ENCODE results near the gene CHRNA1. TPM values are rescaled to one million over a fixed set of nuclear protein-coding genes. Genes with fewer than 3 reads are reported as not detected.

Gene CHRNA1
- polyA plus RNA-seq (2012; rRNA removed): 0.02 and 0.08 TPM in 2 replicates
- polyA plus RNA-seq (2012; cell fraction: cytosol; rRNA removed): 0.05 and 0.09 TPM in 2 replicates
- polyA plus RNA-seq (2012; cell fraction: nucleus; rRNA removed): 0.15 and 0.21 TPM in 2 replicates

DNA sequence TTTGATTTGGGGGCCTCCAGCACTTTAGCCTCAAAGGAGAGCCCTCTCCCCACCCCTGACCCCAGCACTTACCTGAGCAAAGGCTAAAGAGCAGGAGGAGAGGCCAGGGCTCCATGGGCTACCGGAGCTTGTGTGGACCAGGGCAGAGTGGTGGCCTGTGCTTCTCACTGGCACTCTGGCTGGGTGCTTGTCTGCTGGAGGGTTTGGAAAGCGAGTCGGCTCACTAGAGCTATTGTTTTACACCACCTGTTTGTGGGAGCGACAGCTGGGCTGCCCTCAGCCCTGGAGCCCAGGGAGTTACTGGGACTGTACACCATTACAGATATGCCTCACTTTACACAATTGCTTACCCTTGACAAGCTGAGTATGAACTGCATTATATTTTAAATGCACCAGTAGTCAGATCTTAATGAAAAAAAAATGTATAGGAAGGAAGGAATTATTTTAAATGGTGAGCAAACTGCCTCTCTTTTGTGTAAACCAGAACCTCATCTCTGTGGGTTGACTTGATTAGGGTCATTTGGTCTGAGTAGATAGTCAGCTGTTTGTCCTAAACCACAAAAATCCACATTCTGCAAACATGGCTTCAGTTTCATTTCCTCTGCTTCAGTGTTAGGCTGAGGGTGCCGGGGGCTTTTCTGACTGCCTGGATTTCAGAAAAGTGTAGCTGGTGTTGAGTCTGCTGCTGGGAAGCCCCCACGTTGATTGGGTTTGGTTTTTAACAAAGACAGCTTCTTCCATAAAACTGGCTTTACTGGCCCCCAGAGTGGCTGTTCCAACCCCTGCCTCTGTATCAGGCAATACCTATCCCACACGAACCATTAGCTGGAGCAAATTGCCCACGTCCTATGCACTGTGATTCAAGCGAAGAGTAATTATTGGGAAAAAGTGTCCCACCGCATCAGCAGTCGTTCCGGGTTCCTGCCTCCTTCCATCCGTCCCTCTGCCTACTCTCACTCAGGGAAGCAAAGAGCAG, at the start of gene CHRNA1:
CHRNA1 (minus strand) TSS at position 193 of the 976 bp plus-strand sequence; CDS start at position 115, 78 bp downstream.
- CTCF ChIA-PET: interaction anchor here (0.7 to 4.4 kb wide), 10 partner anchors 11 to 241 kb away, joined by 3 to 40 read pairs (median 4); partner anchors contain the start of gene CHN1
- H3K4me3 ChIP-seq (ENCODE audit: low read depth in 2 of 2, low read length in 1 of 2): no peak within 1 kb of the TSS
- H3K9me3 ChIP-seq: no peaks in the 10 kb centered on the region
- no peaks in the 10 kb centered on the region for H3K27me3 ChIP-seq (ENCODE audit: insufficient read depth)
- H3K9me2 ChIP-seq: no peaks in the 10 kb centered on the region
- H3K27ac ChIP-seq (ENCODE audit: low read depth in 2 of 2, low read length in 1 of 2): no peak within 1 kb of the TSS
- H3K79me2 ChIP-seq (ENCODE audit: insufficient read depth): no peaks in the 10 kb centered on the region
- POLR2A ChIA-PET: no interaction called here
- no peak for TF ChIP-seq GATA2 (CRISPR knock-in tag; IDR thresholded peaks at IDR 0.05)
- TF ChIP-seq, protein P1, sequence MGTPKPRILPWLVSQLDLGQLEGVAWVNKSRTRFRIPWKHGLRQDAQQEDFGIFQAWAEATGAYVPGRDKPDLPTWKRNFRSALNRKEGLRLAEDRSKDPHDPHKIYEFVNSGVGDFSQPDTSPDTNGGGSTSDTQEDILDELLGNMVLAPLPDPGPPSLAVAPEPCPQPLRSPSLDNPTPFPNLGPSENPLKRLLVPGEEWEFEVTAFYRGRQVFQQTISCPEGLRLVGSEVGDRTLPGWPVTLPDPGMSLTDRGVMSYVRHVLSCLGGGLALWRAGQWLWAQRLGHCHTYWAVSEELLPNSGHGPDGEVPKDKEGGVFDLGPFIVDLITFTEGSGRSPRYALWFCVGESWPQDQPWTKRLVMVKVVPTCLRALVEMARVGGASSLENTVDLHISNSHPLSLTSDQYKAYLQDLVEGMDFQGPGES (IDR thresholded peaks at IDR 0.05; ENCODE audit: low read depth, low read length): no peak
- no peak for TF ChIP-seq YY1 (IDR thresholded peaks at IDR 0.05; ENCODE audit: low read depth)
- TF ChIP-seq, protein P2, sequence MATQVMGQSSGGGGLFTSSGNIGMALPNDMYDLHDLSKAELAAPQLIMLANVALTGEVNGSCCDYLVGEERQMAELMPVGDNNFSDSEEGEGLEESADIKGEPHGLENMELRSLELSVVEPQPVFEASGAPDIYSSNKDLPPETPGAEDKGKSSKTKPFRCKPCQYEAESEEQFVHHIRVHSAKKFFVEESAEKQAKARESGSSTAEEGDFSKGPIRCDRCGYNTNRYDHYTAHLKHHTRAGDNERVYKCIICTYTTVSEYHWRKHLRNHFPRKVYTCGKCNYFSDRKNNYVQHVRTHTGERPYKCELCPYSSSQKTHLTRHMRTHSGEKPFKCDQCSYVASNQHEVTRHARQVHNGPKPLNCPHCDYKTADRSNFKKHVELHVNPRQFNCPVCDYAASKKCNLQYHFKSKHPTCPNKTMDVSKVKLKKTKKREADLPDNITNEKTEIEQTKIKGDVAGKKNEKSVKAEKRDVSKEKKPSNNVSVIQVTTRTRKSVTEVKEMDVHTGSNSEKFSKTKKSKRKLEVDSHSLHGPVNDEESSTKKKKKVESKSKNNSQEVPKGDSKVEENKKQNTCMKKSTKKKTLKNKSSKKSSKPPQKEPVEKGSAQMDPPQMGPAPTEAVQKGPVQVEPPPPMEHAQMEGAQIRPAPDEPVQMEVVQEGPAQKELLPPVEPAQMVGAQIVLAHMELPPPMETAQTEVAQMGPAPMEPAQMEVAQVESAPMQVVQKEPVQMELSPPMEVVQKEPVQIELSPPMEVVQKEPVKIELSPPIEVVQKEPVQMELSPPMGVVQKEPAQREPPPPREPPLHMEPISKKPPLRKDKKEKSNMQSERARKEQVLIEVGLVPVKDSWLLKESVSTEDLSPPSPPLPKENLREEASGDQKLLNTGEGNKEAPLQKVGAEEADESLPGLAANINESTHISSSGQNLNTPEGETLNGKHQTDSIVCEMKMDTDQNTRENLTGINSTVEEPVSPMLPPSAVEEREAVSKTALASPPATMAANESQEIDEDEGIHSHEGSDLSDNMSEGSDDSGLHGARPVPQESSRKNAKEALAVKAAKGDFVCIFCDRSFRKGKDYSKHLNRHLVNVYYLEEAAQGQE (IDR thresholded peaks at IDR 0.05; ENCODE audit: low read depth, low read length): no peak
- TF ChIP-seq, protein P3, sequence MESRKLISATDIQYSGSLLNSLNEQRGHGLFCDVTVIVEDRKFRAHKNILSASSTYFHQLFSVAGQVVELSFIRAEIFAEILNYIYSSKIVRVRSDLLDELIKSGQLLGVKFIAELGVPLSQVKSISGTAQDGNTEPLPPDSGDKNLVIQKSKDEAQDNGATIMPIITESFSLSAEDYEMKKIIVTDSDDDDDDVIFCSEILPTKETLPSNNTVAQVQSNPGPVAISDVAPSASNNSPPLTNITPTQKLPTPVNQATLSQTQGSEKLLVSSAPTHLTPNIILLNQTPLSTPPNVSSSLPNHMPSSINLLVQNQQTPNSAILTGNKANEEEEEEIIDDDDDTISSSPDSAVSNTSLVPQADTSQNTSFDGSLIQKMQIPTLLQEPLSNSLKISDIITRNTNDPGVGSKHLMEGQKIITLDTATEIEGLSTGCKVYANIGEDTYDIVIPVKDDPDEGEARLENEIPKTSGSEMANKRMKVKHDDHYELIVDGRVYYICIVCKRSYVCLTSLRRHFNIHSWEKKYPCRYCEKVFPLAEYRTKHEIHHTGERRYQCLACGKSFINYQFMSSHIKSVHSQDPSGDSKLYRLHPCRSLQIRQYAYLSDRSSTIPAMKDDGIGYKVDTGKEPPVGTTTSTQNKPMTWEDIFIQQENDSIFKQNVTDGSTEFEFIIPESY (IDR thresholded peaks at IDR 0.05; ENCODE audit: borderline replicate concordance, low read depth): no peak
- TF ChIP-seq JUND (IDR thresholded peaks at IDR 0.05): no peak
- TF ChIP-seq MEF2A (IDR thresholded peaks at IDR 0.05; ENCODE audit: borderline replicate concordance, low read depth): no peak
- no peak for TF ChIP-seq CHD2 (IDR thresholded peaks at IDR 0.05; ENCODE audit: low read length, partially characterized antibody)
- TF ChIP-seq NFIC (IDR thresholded peaks at IDR 0.05; ENCODE audit: borderline replicate concordance): no peak
- no peak for TF ChIP-seq TCF12 (IDR thresholded peaks at IDR 0.05)
- no peak for TF ChIP-seq SIN3A (IDR thresholded peaks at IDR 0.05; ENCODE audit: borderline replicate concordance, low read depth, low read length)
- TF ChIP-seq EP300 (IDR thresholded peaks at IDR 0.05; ENCODE audit: borderline replicate concordance in 1 of 2, low read depth in 1 of 2, low read length in 1 of 2): no peak
- TF ChIP-seq, protein P4, sequence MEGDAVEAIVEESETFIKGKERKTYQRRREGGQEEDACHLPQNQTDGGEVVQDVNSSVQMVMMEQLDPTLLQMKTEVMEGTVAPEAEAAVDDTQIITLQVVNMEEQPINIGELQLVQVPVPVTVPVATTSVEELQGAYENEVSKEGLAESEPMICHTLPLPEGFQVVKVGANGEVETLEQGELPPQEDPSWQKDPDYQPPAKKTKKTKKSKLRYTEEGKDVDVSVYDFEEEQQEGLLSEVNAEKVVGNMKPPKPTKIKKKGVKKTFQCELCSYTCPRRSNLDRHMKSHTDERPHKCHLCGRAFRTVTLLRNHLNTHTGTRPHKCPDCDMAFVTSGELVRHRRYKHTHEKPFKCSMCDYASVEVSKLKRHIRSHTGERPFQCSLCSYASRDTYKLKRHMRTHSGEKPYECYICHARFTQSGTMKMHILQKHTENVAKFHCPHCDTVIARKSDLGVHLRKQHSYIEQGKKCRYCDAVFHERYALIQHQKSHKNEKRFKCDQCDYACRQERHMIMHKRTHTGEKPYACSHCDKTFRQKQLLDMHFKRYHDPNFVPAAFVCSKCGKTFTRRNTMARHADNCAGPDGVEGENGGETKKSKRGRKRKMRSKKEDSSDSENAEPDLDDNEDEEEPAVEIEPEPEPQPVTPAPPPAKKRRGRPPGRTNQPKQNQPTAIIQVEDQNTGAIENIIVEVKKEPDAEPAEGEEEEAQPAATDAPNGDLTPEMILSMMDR (IDR thresholded peaks at IDR 0.05): no peak
- TF ChIP-seq, protein P5, sequence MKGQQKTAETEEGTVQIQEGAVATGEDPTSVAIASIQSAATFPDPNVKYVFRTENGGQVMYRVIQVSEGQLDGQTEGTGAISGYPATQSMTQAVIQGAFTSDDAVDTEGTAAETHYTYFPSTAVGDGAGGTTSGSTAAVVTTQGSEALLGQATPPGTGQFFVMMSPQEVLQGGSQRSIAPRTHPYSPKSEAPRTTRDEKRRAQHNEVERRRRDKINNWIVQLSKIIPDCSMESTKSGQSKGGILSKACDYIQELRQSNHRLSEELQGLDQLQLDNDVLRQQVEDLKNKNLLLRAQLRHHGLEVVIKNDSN (IDR thresholded peaks at IDR 0.05; ENCODE audit: borderline replicate concordance, low read depth): no peak
- no peak for TF ChIP-seq GABPA (IDR thresholded peaks at IDR 0.05; ENCODE audit: low read depth)
- TF ChIP-seq SMC3 (IDR thresholded peaks at IDR 0.05; ENCODE audit: low read depth, low read length): no peak
- TF ChIP-seq, protein P6, sequence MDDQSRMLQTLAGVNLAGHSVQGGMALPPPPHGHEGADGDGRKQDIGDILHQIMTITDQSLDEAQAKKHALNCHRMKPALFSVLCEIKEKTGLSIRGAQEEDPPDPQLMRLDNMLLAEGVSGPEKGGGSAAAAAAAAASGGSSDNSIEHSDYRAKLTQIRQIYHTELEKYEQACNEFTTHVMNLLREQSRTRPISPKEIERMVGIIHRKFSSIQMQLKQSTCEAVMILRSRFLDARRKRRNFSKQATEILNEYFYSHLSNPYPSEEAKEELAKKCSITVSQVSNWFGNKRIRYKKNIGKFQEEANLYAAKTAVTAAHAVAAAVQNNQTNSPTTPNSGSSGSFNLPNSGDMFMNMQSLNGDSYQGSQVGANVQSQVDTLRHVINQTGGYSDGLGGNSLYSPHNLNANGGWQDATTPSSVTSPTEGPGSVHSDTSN (IDR thresholded peaks at IDR 0.05): no peak
- DNase-seq: no peak
- H3K4me2 ChIP-seq: no peak within 1 kb of the TSS
- H3F3A ChIP-seq (replicated peaks; ENCODE audit: insufficient read depth): no peaks in the 10 kb centered on the region
- H3K36me3 ChIP-seq (replicated peaks in 1 of 2; ENCODE audit: control insufficient read depth in 1 of 2, insufficient read depth in 2 of 2, low read length in 1 of 2): no peaks in the 10 kb centered on the region
- no peaks in the 10 kb centered on the region for H4K20me1 ChIP-seq (ENCODE audit: insufficient read depth)
- WGBS (ENCODE audit: low lambda C conversion rate): 87% methylated on average over 12 of the region's 13 CpGs
- H3K4me1 ChIP-seq (ENCODE audit: control insufficient read depth in 1 of 2, insufficient read depth in 2 of 2, low read depth in 1 of 2, low read length in 1 of 2): peaks cover 0 to 10% of the 10 kb centered on the region in 2 experiments; a peak in 2 of 4 replicates
- no peak within 1 kb of the TSS for H2AFZ ChIP-seq (ENCODE audit: low read depth)
- no peak within 1 kb of the TSS for H3K9ac ChIP-seq
